ENCODE data around the gene ALDH1A2.

Gene ALDH1A2

GRCh38 chr15:57951328-57951932 lies 114.1 kb downstream of the ALDH1A2 start:
- no peak for DNase-seq (ENCODE audit: low spot score)
- no peak for TF ChIP-seq CTCF (IDR thresholded peaks at IDR 0.05)
- no peak overlapping the region for H3K4me3 ChIP-seq
- no peak overlapping the region for H3K27ac ChIP-seq

- DNase-seq (ENCODE audit: low spot score) = no peak
- H3K4me3 ChIP-seq = no peak overlapping the region
- no peak for TF ChIP-seq CTCF (IDR thresholded peaks at IDR 0.05)
- no peak overlapping the region for H3K27ac ChIP-seq
Observed at GRCh38 chr15:57950381-57950946, 115.0 kb downstream of the ALDH1A2 start.

GRCh38 chr15:57949374-57949943 lies 116.1 kb downstream of the ALDH1A2 start:
- no peak overlapping the region for H3K4me3 ChIP-seq
- TF ChIP-seq CTCF (IDR thresholded peaks at IDR 0.05) = no peak
- H3K27ac ChIP-seq = no peak overlapping the region
- DNase-seq (ENCODE audit: low spot score) = no peak

GRCh38 chr15:57948351-57949289 lies 116.9 kb downstream of the ALDH1A2 start:
- no peak for TF ChIP-seq CTCF (IDR thresholded peaks at IDR 0.05)
- no peak for DNase-seq (ENCODE audit: low spot score)
- no peak overlapping the region for H3K4me3 ChIP-seq
- no peak overlapping the region for H3K27ac ChIP-seq

GRCh38 chr15:57947781-57948180 lies 117.7 kb downstream of the ALDH1A2 start:
- no peak for TF ChIP-seq CTCF (IDR thresholded peaks at IDR 0.05)
- H3K27ac ChIP-seq = no peak overlapping the region
- no peak overlapping the region for H3K4me3 ChIP-seq
- no peak for DNase-seq (ENCODE audit: low spot score)

- Histone ChIP-seq H3K27ac (no peak overlapping the region), H3K4me3 (no peak overlapping the region)
- TF ChIP-seq CTCF (IDR thresholded peaks at IDR 0.05) = no peak
- no peak for DNase-seq (ENCODE audit: low spot score)
Observed at GRCh38 chr15:57947282-57947681, 118.2 kb downstream of the ALDH1A2 start.

Data from coronary artery (tissue), 2 donors.